Suppressor macrophage treated with lipopolysaccharide for 4 hours (primary cell): ENCODE data around the gene PSMB2.

ENCODE experiments used
- DNase-seq: peaks from one replicate; pipeline ENCODE4 v3.0.0-alpha.2; 2020

PSMB2 gene

GRCh38 chr1:35640380-35641232 lies 720 bp downstream of the PSMB2 start:
- DNase-seq, result no peak

GRCh38 chr1:35637401-35637809 lies 3.9 kb downstream of the PSMB2 start:
- peak; percentile 81 for DNase-seq

GRCh38 chr1:35633547-35633946 lies 7.8 kb downstream of the PSMB2 start:
- no peak for DNase-seq

DNA sequence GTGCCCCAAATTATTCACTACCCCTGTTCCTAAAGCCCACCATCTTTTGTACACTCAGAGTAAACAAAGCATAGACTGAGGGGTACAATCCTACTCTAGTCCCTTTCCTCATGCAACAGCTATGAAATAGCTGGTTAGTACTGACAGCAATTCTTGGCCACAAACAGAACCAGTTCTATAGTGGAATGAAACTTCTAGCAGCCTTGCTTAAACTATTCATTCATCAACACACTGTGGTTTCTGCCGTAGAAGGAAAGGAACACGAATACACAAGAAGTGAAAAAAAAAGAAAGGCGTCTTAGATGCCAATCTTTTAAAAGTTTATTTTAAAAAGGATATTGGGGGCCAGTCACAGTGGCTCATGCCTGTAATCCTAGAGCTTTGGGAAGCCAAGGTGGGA lies 9.9 kb downstream of the PSMB2 start:
- no peak for DNase-seq

GRCh38 chr1:35629051-35629450 lies 12.3 kb downstream of the PSMB2 start:
- no peak for DNase-seq

- no peak for DNase-seq
Measured at GRCh38 chr1:35623832-35624231, 17.5 kb downstream of the PSMB2 start.

GRCh38 chr1:35622510-35623178 lies 18.7 kb downstream of the PSMB2 start:
- no peak for DNase-seq

DNA sequence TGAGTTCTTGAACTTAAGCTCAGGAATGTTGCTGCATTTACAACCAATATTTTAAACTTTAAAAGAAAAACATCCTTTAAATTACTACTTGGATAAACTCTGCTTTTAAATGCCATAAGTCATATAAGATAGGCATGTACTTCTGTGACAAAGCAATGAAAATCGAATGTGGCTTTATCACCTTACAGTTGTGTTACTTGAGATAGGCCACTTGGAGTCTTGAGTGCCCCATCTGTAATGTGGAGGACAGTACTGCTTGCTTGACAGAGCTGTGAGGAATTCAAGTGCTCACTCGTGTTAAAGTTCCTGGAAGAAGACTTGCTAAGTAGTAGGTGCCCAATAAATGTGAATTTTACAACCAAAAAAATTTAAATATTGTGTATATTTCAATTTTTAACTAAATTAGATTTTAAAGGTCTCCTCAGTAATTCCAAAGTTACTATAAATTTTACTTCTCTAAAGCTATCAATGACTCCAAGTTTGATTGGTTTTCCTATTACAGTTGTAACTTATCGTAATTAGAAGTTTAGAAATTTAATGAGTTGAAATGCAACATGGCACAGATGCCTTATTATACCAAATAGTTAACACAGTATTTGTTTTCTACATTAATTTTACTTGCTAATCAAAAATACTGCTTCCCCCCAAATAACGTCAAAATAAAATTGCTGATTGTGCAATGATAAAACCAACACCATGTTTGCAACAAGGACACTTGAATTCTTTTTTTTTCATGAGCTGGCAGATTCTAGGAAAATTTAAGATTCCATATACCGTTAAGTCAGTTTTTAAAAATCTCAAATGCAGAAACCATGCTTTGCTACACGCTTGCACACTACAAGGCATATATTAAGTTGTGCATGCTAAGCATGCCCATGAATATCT lies 21.8 kb downstream of the PSMB2 start:
- no peak for DNase-seq

DNA sequence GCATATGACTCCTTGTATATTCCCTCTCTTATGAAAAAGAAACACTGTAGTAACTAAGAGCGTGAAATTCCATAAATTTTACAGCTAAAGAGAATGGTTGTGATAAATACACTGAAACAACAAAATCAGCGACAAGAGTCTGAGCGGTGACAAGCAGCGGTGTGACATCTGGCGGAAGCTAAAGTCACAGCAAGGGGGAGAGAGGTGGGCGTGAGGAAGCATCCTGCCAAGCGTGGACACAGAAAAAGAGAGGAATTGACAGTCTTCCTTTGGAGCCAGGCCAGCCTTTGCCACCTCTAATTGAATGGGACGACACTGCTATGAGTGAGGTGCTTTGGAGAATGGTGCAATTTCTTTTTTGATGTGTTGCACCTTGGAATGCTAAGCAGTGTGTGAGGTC lies 25.9 kb downstream of the PSMB2 start:
- no peak for DNase-seq

GRCh38 chr1:35611655-35612054 lies 29.7 kb downstream of the PSMB2 start:
- no peak for DNase-seq

DNA sequence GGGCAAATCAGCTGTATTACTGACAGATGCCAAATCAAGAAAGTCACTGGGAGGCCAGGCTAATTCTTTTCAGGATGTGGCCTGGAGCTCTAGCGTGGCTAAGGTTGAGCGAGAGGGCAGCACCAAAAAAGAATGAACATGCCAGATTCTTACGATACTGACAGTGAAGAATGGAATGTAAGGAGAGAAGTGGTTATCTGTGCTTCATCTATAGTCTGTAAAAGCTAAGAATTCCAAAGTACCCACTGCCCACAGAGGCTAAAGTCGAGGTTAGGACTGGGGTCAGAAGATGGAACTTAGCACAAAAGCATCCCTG lies 35.5 kb downstream of the PSMB2 start:
- no peak for DNase-seq

DNA sequence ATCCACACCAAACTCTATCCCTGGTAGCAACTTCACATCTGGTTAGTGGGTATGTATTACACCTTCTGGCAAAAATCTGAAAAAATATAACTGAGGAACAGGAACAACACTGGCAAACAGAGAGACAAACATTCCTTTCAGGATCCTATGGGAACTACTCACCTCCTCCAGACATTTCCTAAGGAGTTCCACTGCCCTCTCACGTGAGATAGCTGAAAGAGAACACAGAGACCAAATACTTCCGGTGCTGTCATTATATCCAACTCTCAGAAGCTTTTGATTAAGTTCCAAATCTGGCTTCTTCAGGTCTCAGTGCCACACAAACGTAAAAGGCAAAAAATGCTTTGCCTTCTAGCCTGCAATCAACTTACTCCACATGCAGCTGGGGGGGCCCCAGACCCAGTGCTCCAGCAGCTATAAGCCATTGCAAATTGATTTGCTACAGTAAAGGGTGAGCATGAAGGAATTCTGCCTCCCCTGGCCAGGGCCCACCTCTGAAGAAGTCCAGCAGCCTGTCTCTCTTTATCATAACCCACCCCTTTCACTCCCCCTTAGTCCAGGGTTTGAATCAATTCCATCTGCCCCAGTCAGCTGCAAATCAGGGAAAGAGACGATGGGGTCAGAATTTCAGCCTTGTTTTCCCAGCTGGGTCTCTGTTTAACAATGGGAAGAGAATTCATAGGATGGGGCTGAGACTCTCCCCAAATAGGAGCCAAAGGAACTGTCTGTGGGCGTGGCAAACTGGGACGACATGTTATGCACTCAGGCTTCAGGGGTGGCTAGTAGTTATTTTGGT lies 36.1 kb downstream of the PSMB2 start:
- no peak for DNase-seq

DNA sequence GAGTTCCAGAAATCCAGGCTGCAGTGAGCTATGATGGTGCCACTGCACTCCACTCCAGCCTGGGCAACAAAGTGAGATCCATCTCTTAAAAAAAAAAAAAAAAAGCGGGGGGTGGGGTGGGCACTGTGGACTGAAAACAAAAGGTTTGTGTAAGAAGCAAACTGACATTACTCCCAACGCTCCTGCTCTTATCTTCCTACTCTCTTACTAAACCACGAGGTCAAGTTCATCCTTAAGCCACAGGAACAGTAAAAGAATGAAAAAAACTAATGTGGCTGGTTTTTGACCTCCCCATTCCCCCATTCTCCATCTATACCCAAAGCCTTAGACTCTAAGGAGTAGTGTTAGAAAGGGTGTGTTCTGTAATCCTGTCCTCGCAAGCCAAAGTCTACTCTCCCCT lies 37.4 kb downstream of the PSMB2 start:
- no peak for DNase-seq

- DNase-seq, result no peak
Measured at GRCh38 chr1:35603468-35603867, 37.9 kb downstream of the PSMB2 start.

- no peak for DNase-seq
Measured at GRCh38 chr1:35600593-35600992, 40.7 kb downstream of the PSMB2 start.

- DNase-seq, result no peak
Measured at GRCh38 chr1:35599411-35599810, 41.9 kb downstream of the PSMB2 start.

- DNase-seq, result no peak
Measured at GRCh38 chr1:35598895-35599294, 42.4 kb downstream of the PSMB2 start.

DNA sequence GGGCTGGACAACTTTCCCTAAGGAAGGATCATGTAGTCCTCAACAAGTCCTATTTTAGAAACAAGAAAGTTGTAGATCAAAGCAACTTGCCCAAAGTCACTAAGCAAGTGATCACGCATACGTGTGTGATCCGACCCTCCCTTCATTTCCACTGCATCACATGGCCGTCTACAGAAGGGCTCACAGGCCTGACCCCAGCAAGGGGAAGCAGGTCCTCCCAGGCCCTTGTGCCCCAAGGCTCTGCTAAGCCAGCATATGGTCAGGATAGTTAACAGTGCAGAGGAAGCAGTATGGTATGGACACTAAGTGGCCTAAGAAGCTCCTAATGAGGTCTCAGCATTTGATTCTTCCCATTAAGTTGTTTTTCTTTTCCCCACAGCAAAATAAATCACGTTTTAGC lies 43.5 kb downstream of the PSMB2 start:
- no peak for DNase-seq

DNA sequence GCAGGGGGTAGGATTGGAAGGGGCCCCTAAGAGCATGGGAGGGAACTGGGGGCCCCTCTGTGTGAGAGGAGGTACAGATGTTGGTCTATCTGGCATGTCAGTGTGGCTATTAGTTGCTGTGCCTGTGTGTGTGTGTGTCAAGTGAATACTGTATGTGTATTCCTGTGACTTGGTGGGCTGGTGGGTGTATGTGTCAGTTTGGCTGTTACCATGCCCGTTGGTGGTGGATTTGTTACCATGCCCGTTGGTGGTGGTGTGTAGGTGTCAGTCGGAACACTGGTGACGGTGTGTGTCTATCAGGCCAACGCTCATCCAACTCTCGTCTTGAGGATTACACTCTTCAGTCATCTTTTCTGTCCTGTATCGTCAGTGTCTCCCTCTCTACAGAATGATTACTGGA lies 45.6 kb downstream of the PSMB2 start:
- no peak for DNase-seq

GRCh38 chr1:35594005-35594760 lies 47.1 kb downstream of the PSMB2 start:
- DNase-seq, result no peak

DNA sequence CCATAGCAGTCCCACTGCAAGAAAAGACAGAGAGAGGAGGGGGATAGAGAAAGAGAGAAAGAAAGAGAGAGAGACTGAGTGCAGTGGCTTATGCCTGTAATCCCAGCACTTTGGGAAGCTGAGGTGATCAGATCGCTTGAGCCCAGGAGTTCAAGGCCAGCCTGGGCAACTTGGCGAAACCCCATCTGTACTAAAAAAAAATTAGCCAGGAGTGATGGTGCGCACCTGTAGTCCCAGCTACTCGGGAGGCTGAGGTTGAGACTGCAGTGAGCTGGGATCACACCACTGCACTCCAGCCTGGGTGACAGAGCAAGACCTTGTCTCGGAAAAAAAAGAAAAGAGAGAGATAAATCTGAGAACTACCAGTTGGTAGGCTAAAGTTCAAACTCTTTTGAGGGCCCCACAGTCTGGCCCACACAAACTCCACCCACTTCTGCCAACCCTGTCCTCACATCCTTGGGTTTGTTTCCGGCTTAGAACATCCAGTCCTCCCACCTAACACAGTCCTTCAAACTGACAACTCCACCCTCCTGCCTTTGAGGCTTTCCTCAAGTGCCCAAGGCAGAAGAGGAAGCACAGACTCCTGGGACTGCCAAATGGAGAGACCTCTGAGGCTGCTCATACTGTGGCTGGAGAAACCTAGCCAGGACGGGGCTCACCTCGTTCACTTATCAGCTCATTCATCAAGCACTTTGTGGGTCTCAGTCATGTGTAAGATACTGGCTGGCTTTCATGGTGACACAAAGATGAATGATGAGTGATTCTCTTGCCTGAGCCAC lies 48.1 kb downstream of the PSMB2 start:
- DNase-seq, result peak; percentile 31
